Stimulated activated CD4-positive, alpha-beta T cell treated with anti-CD3 and anti-CD28 coated beads, Interleukin-2, amount 100 ng/mL, for 24 hours (primary cell): ENCODE measurements around the gene HAUS7.

Source experiments
- DNase-seq, 2 donors: peaks; one replicate each; pipeline ENCODE4 v3.0.0-alpha.2; 2020

The HAUS7 gene

DNA sequence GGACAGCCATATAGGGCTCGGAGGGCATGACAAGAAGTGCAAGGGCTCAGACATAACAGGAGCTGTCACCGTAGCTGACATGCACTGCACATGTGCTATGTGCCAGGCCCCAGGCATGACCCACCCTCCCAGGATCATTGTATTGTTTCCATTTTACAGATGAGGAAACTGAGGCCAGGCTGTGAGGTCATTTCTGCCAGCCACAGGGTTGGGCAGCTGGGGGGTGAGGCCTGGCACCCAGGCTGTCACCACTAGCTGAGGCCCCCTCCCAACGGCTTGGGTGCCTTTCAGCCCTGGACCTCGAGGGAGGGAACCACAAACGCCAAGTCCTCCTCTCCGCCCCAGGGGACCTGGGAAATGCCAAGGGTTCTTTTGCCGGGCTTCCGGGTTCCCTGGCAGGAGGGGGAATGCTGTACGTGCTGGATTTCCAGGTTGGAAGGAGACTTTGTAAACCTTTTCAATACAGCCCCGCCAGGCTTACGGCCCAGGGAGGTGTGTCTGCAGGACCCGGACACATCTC is 37.2 kb downstream of the HAUS7 start:
- no peak for DNase-seq

DNA sequence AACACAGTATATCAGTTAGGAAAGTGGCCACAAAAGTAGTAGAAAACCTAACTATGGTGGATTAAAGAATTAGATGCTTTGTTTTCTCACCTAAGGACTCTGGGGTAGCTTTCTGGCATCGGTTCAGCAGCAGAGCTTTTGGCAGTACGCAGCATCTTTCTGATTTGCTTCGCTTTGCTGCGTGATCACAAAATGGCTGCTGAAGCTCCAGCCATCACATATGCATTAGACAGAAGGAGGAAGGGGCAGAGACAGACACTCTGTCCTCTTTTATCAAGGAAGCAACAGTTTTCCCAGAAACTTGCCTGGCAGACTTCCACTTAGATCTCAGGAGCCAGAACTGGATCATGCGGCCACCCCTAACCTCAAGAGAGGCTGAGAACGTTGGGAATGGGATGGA is 39.6 kb downstream of the HAUS7 start:
- DNase-seq: no peak

DNA sequence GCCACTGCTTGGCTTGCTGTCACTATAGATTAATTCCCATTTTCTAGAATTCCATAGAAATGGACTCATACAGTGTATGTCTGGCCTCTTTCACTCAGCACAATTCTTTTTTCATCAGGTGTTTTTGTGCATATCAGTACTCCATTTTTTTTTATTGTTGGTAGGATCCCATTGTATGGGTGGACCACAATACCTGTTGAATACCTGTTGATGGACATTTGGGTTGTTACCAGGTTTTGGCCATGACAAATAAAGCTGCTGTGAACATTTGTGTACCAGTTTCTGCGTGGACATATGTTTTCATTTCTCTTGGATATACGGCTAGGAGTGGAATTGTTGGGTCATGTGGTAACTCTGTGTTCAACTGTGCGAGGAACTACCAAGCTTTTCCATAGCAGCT is 44.2 kb downstream of the HAUS7 start:
- no peak for DNase-seq

DNA sequence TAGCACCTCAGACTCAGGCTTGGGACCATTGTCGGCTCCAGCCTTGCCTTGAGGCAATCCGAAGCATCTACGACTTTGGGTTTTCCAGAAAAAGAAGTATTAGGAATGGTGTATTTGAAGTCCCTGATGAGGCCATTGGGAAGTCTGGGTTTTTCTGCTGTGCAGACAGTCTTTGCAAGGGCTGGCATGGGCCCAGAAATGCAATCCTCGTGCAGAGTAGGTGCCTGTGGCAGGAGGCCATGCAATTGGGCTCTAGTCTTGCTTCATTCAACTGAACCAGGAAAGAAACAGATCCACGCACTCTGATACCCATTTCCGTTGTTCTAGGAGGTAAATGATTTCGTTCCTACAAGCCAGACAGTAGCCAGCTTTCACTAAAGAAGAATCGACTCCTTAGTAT is 46.7 kb downstream of the HAUS7 start:
- DNase-seq: no peak

DNA sequence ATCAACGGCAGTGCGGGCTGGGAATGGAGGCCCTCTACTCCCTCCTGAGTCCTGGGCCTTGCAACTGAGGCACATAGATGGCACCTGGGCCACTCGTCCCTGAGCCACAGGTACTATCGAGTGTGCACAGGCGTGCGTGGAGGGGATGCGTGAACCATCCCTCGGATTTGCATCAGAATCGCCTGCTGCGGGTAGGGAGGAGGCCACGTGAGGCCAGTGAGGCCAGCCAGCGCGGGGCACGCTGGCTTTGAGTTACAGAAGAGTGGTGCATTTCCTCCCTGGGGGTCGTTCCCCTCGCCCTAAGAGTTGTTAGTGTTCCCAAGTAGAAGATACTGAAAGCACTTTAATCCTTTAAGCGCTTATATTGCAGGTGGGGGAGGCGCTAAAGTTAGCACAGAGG is 48.5 kb downstream of the HAUS7 start:
- no peak for DNase-seq

DNA sequence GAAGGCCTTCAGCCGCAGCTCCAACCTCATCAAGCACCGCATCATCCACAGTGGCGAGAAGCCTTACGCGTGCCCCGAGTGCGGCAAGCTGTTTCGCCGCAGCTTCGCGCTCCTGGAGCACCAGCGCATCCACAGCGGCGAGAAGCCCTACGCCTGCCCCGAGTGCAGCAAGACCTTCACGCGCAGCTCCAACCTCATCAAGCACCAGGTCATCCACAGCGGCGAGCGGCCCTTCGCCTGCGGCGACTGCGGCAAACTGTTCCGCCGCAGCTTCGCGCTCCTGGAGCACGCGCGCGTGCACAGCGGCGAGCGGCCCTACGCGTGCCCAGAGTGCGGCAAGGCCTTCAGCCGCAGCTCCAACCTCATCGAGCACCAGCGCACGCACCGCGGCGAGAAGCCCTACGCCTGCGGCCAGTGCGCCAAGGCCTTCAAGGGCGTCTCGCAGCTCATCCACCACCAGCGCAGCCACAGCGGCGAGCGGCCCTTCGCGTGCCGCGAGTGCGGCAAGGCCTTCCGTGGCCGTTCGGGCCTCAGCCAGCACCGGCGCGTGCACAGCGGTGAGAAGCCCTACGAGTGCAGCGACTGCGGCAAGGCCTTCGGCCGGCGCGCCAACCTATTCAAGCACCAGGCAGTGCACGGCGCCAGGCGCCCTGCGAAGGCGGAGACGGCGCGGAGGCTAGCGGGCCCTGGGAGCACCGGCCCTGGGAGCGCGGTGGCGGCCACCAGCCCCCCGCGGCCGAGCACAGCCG is 49.4 kb downstream of the HAUS7 start:
- DNase-seq: no peak

DNA sequence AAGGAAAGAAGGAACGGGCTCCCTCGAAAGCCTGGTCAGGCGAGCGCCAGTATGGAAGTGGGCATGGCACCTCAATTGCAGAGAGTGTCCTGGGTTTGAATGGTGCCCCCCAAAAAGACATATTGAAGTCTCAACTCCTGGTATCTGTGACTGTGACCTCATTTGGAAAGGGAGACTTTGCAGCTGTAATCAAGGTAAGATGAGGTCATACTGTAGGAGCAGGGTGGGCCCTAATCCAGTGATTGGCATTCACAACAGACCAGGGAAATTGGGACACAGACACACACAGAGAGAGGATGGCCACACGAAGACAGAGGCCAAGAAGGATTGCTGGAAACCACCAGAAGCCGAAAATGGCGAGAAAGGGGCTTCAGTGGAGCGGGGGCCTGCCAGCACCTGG is 52.7 kb downstream of the HAUS7 start:
- no peak for DNase-seq

DNA sequence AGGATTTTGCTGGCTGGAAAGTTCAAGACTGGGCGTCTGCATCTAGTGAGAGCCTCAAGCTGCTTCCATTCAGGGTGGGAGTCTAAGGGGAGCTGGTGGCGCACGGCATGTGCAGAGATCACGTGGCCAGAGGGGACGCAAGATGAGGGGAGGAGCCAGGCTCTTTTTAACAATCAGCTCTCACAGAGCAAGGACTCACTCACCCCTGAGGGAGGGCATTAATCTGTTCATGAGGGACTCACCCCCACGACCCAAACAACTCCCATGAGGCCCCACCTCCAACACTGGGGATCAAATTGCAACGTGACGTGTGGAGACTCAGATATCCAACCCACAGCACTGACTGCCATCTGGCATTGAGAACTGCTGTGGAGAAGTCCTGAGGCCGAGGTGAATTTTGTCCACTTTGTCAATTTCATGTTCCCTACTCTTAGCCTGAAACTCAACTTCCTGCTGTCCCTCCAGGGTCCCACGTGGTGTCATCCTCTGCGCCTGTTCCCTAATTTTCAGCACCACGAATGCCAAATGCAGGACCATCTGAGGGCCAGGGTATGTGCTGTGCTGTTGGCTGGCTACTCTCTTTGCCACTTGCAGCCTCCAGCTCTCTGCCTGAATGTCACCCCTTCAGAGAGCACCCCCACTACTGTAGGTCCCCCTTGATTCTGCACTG is 53.5 kb downstream of the HAUS7 start:
- DNase-seq: no peak

DNA sequence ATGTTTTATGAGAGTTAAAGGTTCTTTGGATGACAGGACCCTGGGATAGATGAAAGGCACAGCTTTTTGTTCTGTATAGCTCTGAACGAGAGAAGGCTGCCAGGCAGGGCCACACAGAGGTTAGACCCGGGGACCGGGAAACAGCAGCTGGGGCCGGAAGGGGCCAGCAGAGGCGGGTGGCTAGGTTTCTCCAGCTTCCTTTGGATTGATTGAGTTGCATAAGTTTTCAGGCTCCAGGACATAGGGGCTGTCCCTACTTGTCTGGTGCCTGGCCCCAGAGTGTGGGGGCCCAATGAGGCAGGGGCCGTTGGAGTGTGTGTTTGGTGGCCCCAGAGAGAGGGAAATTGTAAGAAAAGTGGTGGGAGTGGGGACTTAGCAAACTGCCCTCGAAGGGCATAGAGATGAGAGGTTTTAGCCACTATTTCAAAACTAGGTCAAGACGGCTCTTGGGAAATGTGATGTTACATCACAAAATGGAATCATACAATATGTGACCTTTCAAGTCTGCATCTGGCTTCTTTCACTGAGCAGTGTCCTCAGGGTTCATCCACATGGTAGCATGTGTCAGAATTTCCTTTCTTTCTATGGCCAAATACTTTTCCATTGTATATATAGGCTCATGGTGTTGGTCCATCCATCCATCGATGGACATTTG is 55.4 kb downstream of the HAUS7 start:
- DNase-seq: no peak

DNA sequence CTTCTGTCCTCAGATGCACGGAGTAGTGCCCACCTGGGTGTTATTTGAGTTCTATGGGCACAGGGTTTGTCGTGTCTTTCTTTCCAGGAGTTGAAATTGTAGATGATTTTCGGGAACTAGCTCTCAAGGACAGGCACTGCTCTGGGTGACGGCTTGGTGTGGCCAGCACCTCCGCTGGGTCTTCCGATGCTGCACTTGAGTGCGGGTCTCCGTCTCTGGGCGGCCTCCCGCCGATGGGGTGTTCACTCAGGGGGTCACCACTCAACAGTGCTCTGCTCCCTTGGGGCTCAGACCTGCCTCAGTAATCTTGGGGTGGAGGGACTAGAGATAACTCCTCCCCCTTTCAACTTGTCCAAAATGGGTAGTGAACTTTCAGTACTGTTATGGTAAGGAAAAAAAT is 56.6 kb downstream of the HAUS7 start:
- DNase-seq: no peak

DNA sequence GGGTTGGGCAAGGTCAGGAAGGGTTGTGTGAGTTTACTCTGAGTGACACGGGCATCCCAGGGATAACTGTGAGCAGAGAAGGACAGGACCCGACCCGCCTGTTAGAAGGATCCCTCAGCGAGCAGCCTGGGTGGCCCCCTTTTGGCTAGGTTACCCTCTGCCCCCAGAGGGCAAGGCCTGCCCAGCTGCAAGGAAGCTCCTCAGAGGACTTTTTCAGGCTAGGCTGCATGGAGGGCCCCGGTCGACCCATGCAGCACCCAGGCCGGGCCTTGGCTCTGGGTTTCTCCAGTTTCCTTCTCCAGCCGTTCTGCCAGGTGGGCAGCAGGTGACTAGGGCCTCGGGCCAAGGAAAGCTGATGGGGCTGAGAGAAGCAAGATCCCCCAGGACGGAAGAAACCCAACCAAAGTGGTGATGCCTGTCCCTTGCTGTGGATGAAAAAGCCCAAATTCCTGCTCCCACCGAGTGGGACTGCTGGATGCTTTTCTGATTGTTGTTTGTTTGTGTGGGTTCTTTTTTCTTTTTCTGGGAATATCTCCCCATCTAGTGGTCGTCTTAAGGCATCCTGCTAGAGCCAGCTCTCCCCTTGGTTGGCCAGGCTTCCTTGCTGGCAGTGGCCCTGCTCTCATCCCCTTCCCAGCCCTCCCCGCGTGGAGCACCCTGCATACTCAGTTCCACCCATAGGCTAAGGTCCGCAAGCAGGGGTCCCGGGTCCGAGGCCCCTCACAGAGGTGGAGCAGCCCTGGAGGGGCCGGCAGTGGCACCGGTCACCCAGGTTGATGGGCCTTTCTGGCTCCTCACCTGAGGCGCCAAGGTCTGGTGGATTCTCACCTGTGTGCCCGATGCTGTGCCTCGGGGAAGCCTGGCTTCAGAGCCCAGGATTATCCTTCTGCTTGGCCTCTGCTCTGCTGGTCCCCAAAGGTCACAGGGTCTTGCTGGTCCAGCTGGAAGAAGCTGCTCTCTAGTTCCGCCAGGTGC is 57.3 kb downstream of the HAUS7 start:
- DNase-seq: no peak

DNA sequence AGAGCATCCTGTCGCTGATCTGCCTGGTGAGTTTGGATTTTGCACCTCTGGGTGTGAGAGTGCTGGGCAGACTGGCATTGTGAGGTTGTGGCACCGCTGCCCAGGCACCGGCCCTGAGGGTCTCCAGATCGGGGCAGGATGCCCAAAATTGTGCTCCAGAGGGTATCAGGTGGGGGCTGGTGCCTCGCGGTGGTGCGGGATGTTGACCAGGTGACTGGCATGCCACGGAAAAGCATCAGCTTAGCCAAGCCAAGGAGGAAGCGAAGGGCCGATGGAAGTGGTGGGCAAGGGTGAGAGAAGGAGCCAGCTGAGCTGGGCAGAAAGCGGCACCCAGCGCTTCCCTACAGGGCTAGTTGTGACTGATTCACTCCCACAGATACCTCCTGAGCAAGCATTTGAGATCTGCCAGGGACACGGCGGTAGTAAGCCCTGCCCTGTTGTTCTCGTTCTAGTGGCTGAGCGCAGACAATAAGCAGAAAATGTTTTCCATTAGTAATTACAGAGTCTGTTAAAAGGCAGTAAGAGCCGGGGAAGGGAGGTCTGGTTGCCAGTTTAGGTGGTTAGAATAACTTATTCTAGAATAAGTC is 58.3 kb downstream of the HAUS7 start:
- DNase-seq: no peak

DNA sequence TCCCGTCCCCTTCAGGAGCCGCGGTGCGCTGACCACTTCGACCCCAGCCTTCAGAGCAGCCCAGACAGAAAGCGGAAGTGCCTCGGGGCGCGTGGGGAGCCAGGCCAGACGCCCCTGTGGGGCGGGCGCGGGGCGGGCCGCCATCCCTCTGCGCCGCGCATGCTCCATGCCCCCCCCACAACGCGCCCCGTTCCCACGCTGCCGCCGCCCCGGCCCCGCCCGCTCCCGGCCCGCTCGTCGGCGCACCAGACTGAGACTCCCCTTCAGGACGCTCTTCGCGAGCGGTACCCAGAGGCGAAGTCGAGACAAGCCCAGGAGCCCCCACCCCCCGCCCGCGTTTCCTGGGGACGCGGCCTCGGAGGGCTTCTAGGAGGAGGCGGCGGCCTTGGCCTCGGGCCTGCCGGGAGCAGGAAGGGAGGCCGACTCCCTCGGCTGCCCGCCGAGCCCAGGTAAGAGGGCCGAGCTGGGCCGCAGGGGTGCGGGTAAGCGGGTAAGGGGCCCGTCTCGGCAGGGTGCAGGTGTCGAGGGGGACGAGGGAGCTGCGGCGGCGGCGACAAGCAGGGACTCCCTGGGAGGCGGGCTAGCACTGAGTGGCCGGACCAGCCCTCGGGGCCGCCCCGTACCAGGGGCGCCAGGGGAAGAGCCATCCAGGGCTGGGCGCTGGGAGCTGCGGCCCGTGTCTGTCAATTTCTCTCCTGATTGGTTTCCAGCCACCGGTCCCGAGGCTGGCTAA is 59.0 kb downstream of the HAUS7 start, which contains the start of gene ZFP92:
ZFP92 (plus strand) TSS at position 218 of the 733 bp plus-strand sequence. CDS start 6,851 bp downstream, outside the sequence.
- peak; percentile 36 to 50 for DNase-seq

DNA sequence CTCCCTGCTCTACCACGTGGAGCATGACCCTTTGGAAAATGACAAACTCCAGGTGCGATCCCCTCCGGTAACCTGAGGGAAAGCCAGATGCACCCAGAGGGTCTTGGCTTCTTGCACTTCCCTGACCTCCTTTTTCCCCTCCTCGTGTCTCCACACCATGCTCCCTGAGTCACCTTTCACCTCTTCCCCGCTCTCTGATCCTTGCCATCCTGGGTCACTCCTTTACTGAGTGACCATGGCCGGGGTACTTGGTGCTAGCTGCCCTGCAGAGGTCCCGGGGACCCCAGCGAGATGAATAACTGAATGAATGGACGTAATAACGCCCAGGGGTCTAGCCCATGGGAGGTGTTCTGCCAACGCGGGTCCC is 59.5 kb downstream of the HAUS7 start:
- DNase-seq: no peak

DNA sequence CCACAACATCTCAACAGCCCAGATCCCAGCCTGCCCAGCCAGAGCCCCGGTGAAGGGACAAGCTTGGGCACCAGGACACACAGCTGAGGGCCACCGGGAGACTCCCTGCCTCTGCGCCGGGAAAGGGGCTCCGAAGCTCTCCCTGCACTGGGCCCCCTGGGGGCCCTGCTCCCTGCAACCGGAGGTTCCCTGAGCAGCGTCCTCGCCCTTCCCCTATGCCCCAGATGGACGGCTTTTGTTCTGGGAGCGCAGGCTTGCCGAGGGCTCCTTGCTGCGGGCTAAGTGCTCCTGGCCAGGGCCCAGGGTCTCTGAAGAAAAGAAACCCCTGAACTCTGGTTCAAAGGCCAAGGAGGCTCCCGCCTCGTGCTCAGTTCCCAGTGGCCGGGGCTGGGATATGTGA is 60.0 kb downstream of the HAUS7 start:
- DNase-seq: no peak

DNA sequence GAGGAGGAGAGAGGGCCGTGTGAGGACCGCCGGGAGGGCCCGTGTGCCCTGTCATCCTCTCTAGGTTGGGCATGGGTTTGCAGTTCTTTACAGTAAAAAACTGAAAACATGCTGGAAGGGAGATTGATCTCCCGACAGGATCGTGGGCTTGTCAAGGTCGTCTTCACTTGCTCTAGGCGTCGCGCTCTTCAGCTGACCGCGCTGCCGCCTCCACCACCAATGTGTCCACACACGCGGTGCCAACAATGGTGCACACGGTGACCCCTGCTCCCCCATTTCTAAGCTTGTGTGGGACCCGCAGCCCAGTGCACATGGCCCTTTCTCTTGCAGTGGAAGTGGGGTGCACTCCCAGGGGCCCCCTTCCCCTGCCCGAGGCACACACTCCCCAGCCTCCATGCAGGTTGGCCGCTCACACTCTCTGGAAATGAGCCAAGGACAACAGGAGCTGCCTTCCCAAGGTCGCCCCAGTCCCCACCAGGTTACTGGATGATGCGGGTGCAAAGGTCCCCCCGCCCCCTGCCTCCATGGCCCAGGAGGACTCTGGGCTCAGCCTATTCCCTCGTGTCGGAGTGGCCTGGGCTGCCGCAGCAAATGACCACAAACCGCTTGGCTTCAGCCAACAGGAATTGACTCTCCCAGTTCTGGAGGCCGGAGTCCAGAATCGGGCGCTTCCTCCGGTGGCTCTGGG is 60.8 kb downstream of the HAUS7 start:
- DNase-seq: no peak

DNA sequence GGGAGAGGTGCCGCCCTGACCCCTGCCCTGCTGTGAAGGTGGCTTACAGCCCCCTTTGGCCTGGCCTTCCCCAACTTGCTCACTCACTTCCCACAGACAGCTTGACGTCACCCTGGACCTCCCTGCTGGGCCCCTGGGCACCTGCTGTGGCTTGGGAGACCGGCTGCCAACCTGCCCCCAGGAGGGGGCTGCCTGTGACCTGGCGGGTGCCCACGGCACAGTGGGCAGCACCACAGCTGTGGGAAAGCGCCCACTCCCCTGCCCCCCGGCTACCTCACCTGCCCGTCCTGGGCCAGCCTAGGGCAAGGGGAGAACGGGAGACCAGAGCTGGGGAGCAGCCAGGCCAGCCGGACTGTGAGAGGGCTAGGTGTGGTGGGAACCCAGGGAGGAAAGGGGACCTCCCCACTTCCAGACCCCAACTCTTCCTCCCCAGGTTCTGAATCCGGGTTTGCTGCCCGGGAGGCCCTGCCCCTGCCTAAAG is 61.5 kb downstream of the HAUS7 start:
- DNase-seq: no peak

DNA sequence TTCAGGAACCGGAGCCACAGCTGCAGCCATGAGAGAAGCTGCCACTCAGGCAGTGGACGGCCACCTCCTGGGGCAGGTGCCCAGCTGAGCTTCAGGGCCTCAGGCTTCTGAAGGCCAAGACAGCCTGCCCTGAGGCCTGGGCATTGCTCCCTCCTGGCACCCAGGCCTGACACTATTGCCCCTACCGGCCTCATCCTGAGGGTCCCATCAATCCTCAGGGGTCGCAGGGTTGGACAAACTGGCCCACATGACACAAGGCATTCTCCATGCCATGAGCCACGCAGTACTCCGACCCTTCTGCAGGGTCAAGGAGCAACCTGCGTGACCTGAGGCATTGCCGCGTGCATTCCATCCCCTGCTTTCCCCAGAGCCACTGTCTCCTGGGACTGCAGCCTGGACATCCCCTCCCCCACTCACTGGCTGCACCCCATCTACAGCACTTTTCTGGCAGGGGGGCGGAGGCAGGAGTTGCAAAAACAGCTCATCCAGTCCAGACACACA is 62.1 kb downstream of the HAUS7 start:
- no peak for DNase-seq

DNA sequence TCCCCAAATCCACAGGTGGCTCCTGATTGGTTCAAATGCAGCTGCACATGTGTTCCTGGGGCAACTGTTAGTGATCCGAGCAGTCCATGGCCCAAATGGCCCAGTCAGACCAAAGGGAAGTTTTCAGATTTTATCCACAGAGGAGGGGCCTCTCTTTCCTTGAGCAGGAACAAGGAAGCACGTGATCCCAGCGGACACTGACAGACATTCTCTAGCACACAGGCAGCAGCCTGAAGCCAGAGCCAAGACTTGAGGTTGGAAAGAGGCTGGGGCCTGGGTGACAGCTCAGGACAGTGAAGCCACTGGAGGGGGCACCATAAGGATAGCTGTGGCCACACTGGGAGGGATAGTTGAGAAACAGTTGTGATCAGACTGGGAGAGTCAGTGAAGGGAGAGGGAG is 62.6 kb downstream of the HAUS7 start:
- DNase-seq: no peak

DNA sequence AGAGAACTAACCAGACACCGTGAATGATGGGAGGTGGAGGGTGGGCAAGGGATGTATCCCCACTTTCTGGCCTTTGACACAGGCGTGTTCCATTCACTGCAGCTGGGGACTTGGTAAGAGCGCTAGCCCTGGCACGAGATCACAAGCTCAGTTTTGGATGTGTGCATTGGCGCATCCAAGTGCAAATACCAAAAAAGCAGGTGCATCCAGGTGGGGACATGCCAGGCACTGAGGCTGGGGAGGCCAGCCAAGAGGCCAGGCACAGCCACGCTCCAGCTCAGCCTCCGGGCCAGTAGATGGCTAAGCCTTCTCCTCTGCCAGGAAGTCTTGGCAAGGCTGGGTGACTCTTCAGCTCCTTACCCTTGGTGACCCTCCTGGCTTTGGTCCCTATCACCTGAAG is 63.5 kb downstream of the HAUS7 start:
- DNase-seq: no peak

DNA sequence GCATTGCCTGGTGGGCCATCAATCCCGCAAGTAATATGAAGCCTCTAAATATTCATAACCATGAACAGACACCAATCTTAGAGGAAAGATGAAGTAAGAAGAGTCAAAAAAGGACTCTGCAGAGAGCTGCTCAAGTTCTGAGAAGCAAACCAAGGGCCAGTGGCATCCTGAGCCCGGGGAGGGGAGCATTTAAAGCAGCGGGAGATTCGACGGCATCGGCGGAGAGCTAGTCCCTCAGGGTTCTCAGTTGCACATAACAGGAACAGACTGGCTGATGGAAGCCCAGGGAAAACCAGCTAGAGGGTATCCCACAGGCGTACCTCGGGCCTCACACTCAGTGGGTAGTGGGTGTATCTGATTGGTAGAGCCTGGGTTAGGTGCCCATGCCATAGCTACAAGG is 64.4 kb downstream of the HAUS7 start:
- DNase-seq: no peak
